ENCODE results near the gene OLFM1.
"Not testable (repeated sequence)": the region's sequence is repeated elsewhere in the genome, so short reads cannot be mapped to it uniquely, and the experiment has no call there.

The OLFM1 gene

DNA sequence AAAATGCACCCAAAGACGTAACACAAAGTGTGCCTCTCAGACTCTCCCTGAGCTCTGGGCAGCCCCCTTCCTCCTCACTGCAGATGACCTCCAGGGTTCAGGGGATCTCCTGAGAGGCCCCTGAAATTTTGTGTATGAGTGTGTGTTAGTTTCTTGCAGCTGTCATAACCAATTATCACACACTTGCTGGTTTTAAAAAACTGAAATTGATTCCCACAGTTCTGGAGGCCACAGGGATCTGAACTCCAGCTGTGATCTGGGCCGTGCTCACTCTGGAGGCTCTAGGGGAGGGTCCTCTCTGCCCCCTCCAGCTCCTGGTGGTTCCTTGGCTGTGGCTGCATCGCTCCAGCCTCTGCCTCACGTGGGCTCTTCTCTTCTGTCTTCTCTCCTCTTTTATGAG, 58.8 kb downstream of the OLFM1 start:
- no CpG with 5 or more reads among the region's 4 CpGs for WGBS (ENCODE audit: insufficient coverage, insufficient read length)
- Histone ChIP-seq H3K9me3 (ENCODE audit: control insufficient read depth, insufficient read depth, low read length) (no peaks in the 10 kb centered on the region), H3K27me3 (ENCODE audit: control insufficient read depth, insufficient read depth, low read length) (no peaks in the 10 kb centered on the region), H3K27ac (ENCODE audit: low read length) (no peak overlapping the region), H3K4me3 (ENCODE audit: low read length) (no peak overlapping the region), H3K36me3 (ENCODE audit: control insufficient read depth, insufficient read depth, low read length) (no peaks in the 10 kb centered on the region), H3K4me1 (ENCODE audit: control insufficient read depth, insufficient read depth, low read length) (0 out of 2 replicates have a peak, but pooled peaks cover 2% of the 10 kb centered on the region)
- no peak for DNase-seq (ENCODE audit: low read depth, low spot score)

DNA sequence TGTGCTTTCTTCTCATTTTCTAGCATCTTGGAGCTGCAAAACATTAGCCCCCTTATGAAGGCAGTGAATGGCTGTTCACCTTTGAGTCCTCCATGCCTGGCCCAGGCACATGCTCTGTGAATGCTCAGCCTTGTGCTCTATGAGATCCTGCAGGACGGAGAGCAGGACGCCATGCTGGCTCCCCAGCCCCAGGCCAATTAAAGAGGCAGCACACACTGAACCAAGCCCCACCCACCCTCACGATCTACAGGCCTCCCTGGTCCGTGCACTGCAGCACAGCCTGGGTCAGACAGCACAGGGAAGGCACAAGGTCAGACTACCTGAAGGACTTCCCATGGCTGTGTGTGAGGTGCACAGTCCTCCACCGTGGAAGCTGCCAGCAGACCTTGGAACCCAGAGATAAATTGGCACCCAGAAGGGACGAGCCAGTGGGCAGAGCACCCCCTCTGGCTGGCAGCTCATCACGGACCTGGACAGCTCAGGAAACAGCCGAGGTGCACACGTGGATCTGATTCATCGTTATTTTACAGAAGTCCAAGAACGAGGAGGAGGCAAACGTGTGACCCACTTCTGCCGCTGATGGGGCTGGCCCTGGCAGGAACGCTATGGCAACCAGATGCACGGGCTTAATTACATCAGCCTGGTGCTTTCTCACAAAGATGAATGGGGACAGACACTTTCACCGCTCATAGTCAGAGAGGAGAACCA, 59.5 kb downstream of the OLFM1 start:
- H3K36me3 ChIP-seq (ENCODE audit: control insufficient read depth, insufficient read depth, low read length), result no peaks in the 10 kb centered on the region
- H3K27me3 ChIP-seq (ENCODE audit: control insufficient read depth, insufficient read depth, low read length), result no peaks in the 10 kb centered on the region
- WGBS (ENCODE audit: insufficient coverage, insufficient read length), result no CpG with 5 or more reads among the region's 16 CpGs
- no peaks in the 10 kb centered on the region for H3K9me3 ChIP-seq (ENCODE audit: control insufficient read depth, insufficient read depth, low read length)
- no peak for DNase-seq (ENCODE audit: low read depth, low spot score)
- no peak overlapping the region for H3K27ac ChIP-seq (ENCODE audit: low read length)
- H3K4me1 ChIP-seq (ENCODE audit: control insufficient read depth, insufficient read depth, low read length), result 0 out of 2 replicates have a peak, but pooled peaks cover 2% of the 10 kb centered on the region
- H3K4me3 ChIP-seq (ENCODE audit: low read length), result no peak overlapping the region

DNA sequence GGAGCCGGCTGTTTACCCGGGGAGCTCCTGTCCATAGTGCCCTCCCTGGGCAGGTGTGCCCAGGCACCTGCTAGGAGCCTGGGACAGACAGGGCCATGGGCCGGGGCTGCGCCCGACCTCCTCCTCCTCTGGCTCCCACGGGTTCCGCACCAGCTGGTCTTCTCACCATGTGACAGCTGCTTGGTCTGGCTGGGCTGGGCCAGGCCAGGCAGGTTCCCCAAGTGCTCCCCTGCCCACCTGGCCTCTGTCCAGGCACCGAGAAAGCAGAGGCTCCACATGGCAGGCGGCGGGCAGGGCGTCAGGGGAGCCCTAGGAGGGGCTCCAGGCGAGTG, 60.0 kb downstream of the OLFM1 start:
- H3K9me3 ChIP-seq (ENCODE audit: control insufficient read depth, insufficient read depth, low read length), result no peaks in the 10 kb centered on the region
- no peaks in the 10 kb centered on the region for H3K36me3 ChIP-seq (ENCODE audit: control insufficient read depth, insufficient read depth, low read length)
- H3K4me3 ChIP-seq (ENCODE audit: low read length), result no peak overlapping the region
- 0 out of 2 replicates have a peak, but pooled peaks cover 4% of the 10 kb centered on the region for H3K4me1 ChIP-seq (ENCODE audit: control insufficient read depth, insufficient read depth, low read length)
- H3K27me3 ChIP-seq (ENCODE audit: control insufficient read depth, insufficient read depth, low read length), result no peaks in the 10 kb centered on the region
- no peak overlapping the region for H3K27ac ChIP-seq (ENCODE audit: low read length)
- WGBS (ENCODE audit: insufficient coverage, insufficient read length), result no CpG with 5 or more reads among the region's 12 CpGs
- DNase-seq (ENCODE audit: low read depth, low spot score), result no peak

DNA sequence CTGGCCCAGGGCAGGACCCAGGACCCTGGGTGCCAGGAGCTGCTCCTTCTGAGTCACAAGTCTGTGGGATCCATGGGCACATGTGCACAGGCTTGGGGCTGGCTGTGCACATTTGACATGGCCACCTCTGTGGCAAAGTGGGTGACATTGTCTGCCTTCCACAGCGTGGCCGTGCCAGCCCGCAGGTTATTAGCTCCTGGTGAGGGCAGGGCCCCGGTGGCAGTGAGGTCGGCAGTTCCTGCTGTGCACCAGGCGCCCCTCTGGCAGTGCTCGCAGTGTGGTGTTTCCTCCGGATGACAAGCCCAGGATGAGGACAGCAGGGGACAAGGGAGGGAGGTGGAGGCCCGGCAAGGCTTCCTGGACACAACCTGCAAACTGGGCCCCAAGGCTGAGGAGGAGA, 60.5 kb downstream of the OLFM1 start:
- DNase-seq (ENCODE audit: low read depth, low spot score), result no peak
- no peak overlapping the region for H3K4me3 ChIP-seq (ENCODE audit: low read length)
- H3K27ac ChIP-seq (ENCODE audit: low read length), result no peak overlapping the region
- H3K36me3 ChIP-seq (ENCODE audit: control insufficient read depth, insufficient read depth, low read length), result no peaks in the 10 kb centered on the region
- no peaks in the 10 kb centered on the region for H3K27me3 ChIP-seq (ENCODE audit: control insufficient read depth, insufficient read depth, low read length)
- no peaks in the 10 kb centered on the region for H3K9me3 ChIP-seq (ENCODE audit: control insufficient read depth, insufficient read depth, low read length)
- no CpG with 5 or more reads among the region's 9 CpGs for WGBS (ENCODE audit: insufficient coverage, insufficient read length)
- 0 out of 2 replicates have a peak, but pooled peaks cover 5% of the 10 kb centered on the region for H3K4me1 ChIP-seq (ENCODE audit: control insufficient read depth, insufficient read depth, low read length)

DNA sequence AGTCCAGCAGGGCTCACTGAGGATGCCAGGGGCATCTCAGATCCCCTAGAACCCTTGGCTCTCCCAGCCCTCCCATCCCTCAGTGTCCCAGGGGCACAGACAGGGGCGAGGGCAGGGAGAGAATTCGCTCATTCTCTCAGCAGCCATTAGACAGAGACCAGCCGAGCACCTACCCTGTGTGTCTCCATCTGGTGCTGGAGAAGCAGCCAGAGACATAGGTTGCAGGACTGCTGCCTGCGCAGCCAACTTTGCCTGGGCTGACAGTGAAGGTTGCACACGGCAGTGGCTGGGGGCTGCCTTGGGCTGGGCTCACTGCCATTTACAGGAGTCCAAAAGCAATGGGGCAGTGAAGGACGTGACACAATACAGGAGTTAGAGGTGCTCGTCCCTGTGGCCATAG, 60.9 kb downstream of the OLFM1 start:
- Histone ChIP-seq H3K36me3 (ENCODE audit: control insufficient read depth, insufficient read depth, low read length) (no peaks in the 10 kb centered on the region), H3K9me3 (ENCODE audit: control insufficient read depth, insufficient read depth, low read length) (no peaks in the 10 kb centered on the region), H3K4me3 (ENCODE audit: low read length) (no peak overlapping the region), H3K27ac (ENCODE audit: low read length) (no peak overlapping the region), H3K27me3 (ENCODE audit: control insufficient read depth, insufficient read depth, low read length) (no peaks in the 10 kb centered on the region), H3K4me1 (ENCODE audit: control insufficient read depth, insufficient read depth, low read length) (0 out of 2 replicates have a peak, but pooled peaks cover 5% of the 10 kb centered on the region)
- no peak for DNase-seq (ENCODE audit: low read depth, low spot score)
- WGBS (ENCODE audit: insufficient coverage, insufficient read length), result no CpG with 5 or more reads among the region's 7 CpGs

DNA sequence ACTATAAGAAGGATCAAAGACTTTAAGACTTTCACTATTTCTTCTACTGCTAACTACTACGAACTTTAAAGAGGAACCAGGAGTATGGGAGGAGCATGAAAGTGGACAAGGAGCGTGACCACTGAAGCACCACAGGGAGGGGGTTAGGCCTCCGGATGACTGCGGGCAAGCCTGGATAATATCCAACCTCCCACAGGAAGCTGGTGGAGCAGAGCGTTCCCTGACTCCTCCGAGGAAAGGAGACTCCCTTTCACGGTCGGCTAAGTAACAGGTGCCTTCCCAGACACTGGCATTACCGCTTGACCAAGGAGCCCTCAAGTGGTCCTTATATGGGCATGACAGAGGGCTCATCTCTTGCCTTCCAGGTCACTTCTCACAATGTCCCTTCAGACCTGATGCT, 62.4 kb downstream of the OLFM1 start:
- H3K27ac ChIP-seq (ENCODE audit: low read length); DNase-seq (ENCODE audit: low read depth, low spot score); H3K27me3 ChIP-seq (ENCODE audit: control insufficient read depth, insufficient read depth, low read length); H3K4me1 ChIP-seq (ENCODE audit: control insufficient read depth, insufficient read depth, low read length); H3K4me3 ChIP-seq (ENCODE audit: low read length); H3K36me3 ChIP-seq (ENCODE audit: control insufficient read depth, insufficient read depth, low read length); H3K9me3 ChIP-seq (ENCODE audit: control insufficient read depth, insufficient read depth, low read length): not testable (repeated sequence)
- no CpG with 5 or more reads among the region's 9 CpGs for WGBS (ENCODE audit: insufficient coverage, insufficient read length)

DNA sequence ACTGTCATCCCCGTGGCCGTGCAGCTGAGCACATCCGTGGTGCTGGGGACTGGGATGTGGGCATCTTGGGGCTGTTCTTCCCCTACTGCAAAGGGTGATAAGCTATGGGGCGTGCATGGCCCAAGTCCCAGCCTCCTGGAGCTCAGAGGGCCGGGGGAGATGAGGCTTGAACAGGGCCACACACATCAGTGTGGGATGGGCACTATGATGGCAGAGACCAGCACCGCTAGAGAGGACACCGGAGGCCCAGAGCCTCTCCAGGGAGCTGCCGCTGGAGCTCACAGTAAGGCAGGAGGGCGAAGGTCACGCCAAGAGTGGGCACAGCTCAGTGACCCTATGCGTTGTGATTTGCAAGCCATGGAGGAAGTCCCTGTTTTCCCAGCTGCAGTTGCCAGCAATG, 63.5 kb downstream of the OLFM1 start:
- Histone ChIP-seq H3K9me3 (ENCODE audit: control insufficient read depth, insufficient read depth, low read length) (no peaks in the 10 kb centered on the region), H3K27ac (ENCODE audit: low read length) (no peak overlapping the region), H3K27me3 (ENCODE audit: control insufficient read depth, insufficient read depth, low read length) (no peaks in the 10 kb centered on the region), H3K36me3 (ENCODE audit: control insufficient read depth, insufficient read depth, low read length) (no peaks in the 10 kb centered on the region), H3K4me3 (ENCODE audit: low read length) (no peak overlapping the region), H3K4me1 (ENCODE audit: control insufficient read depth, insufficient read depth, low read length) (0 out of 2 replicates have a peak, but pooled peaks cover 4% of the 10 kb centered on the region)
- no CpG with 5 or more reads among the region's 11 CpGs for WGBS (ENCODE audit: insufficient coverage, insufficient read length)
- no peak for DNase-seq (ENCODE audit: low read depth, low spot score)

DNA sequence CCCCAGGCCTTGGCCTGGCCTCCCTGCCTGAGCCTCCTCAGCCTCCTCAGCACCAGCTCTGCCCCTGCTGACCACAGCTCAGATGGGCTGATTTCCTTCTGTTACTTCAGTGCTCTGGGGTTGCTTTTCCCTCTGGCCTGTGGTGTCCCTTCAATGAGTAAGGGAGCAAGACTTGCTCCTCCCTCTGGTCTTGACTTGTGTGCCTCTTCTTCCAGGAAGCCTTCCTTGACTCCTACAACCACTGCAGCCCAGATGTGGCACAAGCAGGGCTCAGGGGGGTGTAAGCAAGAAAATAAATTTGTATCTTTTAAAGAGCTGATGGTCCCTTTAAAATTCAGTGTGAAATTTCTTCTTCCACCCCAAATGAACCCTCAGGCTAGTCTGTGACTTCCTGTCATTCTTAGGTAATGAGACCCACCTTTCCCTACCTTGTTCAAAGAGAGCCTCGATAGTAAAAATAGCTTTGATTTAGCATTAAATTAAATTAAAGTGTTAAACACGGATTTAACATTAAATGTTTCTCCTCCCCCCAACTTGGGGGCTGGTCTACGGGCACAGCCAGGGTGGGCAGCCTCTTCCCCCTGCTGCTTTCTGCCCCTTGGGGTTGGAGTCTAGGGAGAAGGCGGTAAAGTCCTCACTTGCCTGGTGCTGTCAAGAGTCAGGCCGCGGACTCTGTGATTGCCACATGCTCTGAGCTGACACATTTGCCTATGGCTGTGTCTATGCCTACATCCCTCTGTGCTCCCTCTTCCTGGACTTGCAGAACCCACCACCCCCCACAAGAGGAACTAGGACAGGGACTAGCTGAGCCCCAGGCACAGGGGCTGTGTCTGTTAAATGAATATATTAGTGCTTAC, 64.5 kb downstream of the OLFM1 start:
- Histone ChIP-seq H3K36me3 (ENCODE audit: control insufficient read depth, insufficient read depth, low read length) (no peaks in the 10 kb centered on the region), H3K27ac (ENCODE audit: low read length) (no peak overlapping the region), H3K9me3 (ENCODE audit: control insufficient read depth, insufficient read depth, low read length) (no peaks in the 10 kb centered on the region), H3K4me1 (ENCODE audit: control insufficient read depth, insufficient read depth, low read length) (0 out of 2 replicates have a peak, but pooled peaks cover 4% of the 10 kb centered on the region), H3K4me3 (ENCODE audit: low read length) (no peak overlapping the region), H3K27me3 (ENCODE audit: control insufficient read depth, insufficient read depth, low read length) (no peaks in the 10 kb centered on the region)
- DNase-seq (ENCODE audit: low read depth, low spot score), result no peak
- WGBS (ENCODE audit: insufficient coverage, insufficient read length), result no CpG with 5 or more reads among the region's 6 CpGs

DNA sequence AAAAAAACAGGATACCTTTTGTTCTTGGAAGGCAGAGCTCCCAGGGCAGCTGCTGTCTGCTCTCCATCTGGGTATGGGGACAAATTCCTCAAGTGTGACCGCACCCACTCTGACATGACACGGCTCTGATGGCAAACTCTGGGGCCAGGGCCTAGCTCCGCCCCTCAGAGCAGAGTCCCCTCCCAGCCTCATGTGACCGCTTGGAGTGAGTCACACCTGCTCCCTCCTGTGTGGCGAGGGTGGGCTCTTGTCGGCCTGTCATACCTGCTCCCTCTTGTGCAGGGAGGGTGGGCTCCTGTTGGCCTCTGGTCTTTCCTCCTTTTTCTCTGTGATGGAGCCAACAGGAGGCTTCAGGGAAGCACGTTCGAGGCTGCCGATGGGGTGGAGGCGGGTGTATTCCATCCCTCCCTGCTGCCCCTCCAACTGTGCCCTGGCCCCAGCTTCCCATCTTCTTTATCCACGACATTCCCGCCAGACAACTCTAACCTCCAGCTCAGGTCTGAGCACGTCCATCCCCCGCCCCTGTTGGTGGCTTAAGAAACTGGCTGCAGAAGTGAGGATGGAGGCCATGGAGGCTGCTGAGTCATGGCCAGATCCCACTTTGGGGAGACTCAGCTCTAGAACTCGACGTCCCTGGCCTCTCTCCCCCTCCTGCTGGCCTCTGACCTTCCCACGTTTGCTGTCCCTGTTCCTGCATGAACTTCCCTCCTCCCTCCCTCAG, 65.3 kb downstream of the OLFM1 start:
- H3K4me3 ChIP-seq (ENCODE audit: low read length), result no peak overlapping the region
- no peaks in the 10 kb centered on the region for H3K36me3 ChIP-seq (ENCODE audit: control insufficient read depth, insufficient read depth, low read length)
- no peaks in the 10 kb centered on the region for H3K9me3 ChIP-seq (ENCODE audit: control insufficient read depth, insufficient read depth, low read length)
- H3K4me1 ChIP-seq (ENCODE audit: control insufficient read depth, insufficient read depth, low read length), result 0 out of 2 replicates have a peak, but pooled peaks cover 4% of the 10 kb centered on the region
- H3K27ac ChIP-seq (ENCODE audit: low read length), result no peak overlapping the region
- peak; percentile 29 for DNase-seq (ENCODE audit: low read depth, low spot score)
- no peaks in the 10 kb centered on the region for H3K27me3 ChIP-seq (ENCODE audit: control insufficient read depth, insufficient read depth, low read length)
- no CpG with 5 or more reads among the region's 17 CpGs for WGBS (ENCODE audit: insufficient coverage, insufficient read length)

DNA sequence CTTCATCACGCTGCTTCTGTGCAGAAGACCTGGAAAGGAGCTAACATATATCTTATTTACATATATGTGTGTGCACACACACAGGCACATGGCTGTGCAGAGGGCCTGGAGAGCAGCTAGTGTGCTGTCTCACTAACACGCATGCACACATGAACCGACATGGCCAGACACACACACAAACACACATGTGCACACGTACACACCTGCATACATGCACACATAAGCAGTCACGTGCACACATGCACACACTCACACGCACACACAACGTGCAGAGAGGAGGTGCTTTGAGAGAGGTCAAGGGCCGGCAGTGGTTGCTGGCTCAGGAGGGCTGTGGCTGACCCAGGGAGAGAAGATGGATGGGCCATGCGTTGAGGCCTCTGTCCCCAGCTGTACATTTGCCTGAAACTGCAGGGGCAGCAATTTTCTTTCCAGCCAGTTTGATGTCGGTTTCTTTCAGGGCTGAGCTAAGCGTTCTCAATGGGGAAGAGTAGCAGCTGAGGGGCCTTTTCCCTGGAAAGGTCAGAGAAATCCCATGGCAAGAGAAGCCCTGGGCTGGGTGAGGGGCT, 66.7 kb downstream of the OLFM1 start:
- no peak for DNase-seq (ENCODE audit: low read depth, low spot score)
- no CpG with 5 or more reads among the region's 11 CpGs for WGBS (ENCODE audit: insufficient coverage, insufficient read length)
- Histone ChIP-seq H3K27me3 (ENCODE audit: control insufficient read depth, insufficient read depth, low read length) (no peaks in the 10 kb centered on the region), H3K27ac (ENCODE audit: low read length) (no peak overlapping the region), H3K9me3 (ENCODE audit: control insufficient read depth, insufficient read depth, low read length) (no peaks in the 10 kb centered on the region), H3K4me1 (ENCODE audit: control insufficient read depth, insufficient read depth, low read length) (0 out of 2 replicates have a peak, but pooled peaks cover 4% of the 10 kb centered on the region), H3K36me3 (ENCODE audit: control insufficient read depth, insufficient read depth, low read length) (no peaks in the 10 kb centered on the region), H3K4me3 (ENCODE audit: low read length) (no peak overlapping the region)
